Osteoblast (primary cell): ENCODE results near the gene GPR149. TPM values are rescaled to one million over a fixed set of nuclear protein-coding genes. Genes with fewer than 3 reads are reported as not detected.

Experiments used
- DNase-seq: peaks from one replicate; pipeline ENCODE4 v3.0.0; 2011; ENCODE audit warnings: low spot score, mixed read lengths; ENCODE audit not compliant: insufficient read length; ENCODE audit errors: missing footprints
- H2AFZ ChIP-seq: 2 replicates; pipeline ENCODE4 v1.6.0; 2011; ENCODE audit warnings: mild to moderate bottlenecking, low read length
- H3K27ac ChIP-seq: 2 replicates; pipeline ENCODE4 v1.5.1; 2011; ENCODE audit warnings: mild to moderate bottlenecking, low read depth, low read length, moderate library complexity
- H3K27me3 ChIP-seq: 2 replicates; pipeline ENCODE4 v1.6.0; 2012; ENCODE audit warnings: mild to moderate bottlenecking, control low read depth, inconsistent platforms, low read length, moderate library complexity; ENCODE audit not compliant: insufficient read depth
- H3K36me3 ChIP-seq: 2 replicates; pipeline ENCODE4 v1.5.1; 2011; ENCODE audit warnings: mild to moderate bottlenecking, low read length, control low read depth, moderate library complexity; ENCODE audit not compliant: insufficient read depth
- H3K4me1 ChIP-seq: 2 replicates; pipeline ENCODE4 v1.5.1; 2011; ENCODE audit warnings: mild to moderate bottlenecking, low read length, control low read depth, moderate library complexity; ENCODE audit not compliant: insufficient read depth
- H3K4me2 ChIP-seq: 2 replicates; pipeline ENCODE4 v1.6.0; 2011; ENCODE audit warnings: mild to moderate bottlenecking, low read length; ENCODE audit not compliant: insufficient read depth
- H3K4me3 ChIP-seq: fragments of 200-600 bp; sonication (generic); 3 replicates; pipeline ENCODE4 v1.5.1; 2012; ENCODE audit warnings: mild to moderate bottlenecking, low read length, inconsistent platforms; ENCODE audit not compliant: insufficient read depth
- H3K79me2 ChIP-seq: 2 replicates; pipeline ENCODE4 v1.6.0; 2012; ENCODE audit warnings: mild to moderate bottlenecking, low read length, control low read depth, inconsistent platforms; ENCODE audit not compliant: insufficient read depth
- H3K9me3 ChIP-seq: 2 replicates; pipeline ENCODE4 v1.5.1; 2011; ENCODE audit warnings: low read depth, low read length, control low read depth
- H4K20me1 ChIP-seq: 2 replicates; pipeline ENCODE4 v1.6.0; 2012; ENCODE audit warnings: mild to moderate bottlenecking, low read length, control low read depth; ENCODE audit not compliant: insufficient read depth
- CTCF ChIP-seq: IDR thresholded peaks from 2 replicates; pipeline ENCODE4 v1.5.1; 2011; ENCODE audit warnings: mild to moderate bottlenecking, low read depth, low read length, moderate library complexity; ENCODE audit errors: extremely low read depth
- total RNA-seq: library from RNA; depleted of rRNA; stranded (reverse); fragments of >200 nt; gene quantifications from 2 replicates; pipeline ENCODE4 v1.2.3, GENCODE V29; 2012

The GPR149 gene
- total RNA-seq, 1 donor: not detected

- DNase-seq: no peak
- H3K27ac ChIP-seq: no peak overlapping the region
- H2AFZ ChIP-seq: no peak overlapping the region
Measured at GRCh38 chr3:154345422-154346122, 84.4 kb downstream of the GPR149 start.

GRCh38 chr3:154338570-154338969, 91.4 kb downstream of the GPR149 start:
- H3K36me3 ChIP-seq: no peaks in the 10 kb centered on the region
- no peak overlapping the region for H3K4me2 ChIP-seq
- DNase-seq: no peak
- H3K4me3 ChIP-seq: no peak overlapping the region
- no peaks in the 10 kb centered on the region for H3K4me1 ChIP-seq
- H4K20me1 ChIP-seq: no peaks in the 10 kb centered on the region
- H3K27me3 ChIP-seq: no peaks in the 10 kb centered on the region
- no peak overlapping the region for H2AFZ ChIP-seq
- no peaks in the 10 kb centered on the region for H3K79me2 ChIP-seq
- no peak overlapping the region for H3K27ac ChIP-seq
- no peaks in the 10 kb centered on the region for H3K9me3 ChIP-seq
- no peak for TF ChIP-seq CTCF

More at GRCh38 chr3:154345422-154346122, 84.4 kb downstream of the GPR149 start:
- Histone ChIP-seq H3K9me3 (no peaks in the 10 kb centered on the region), H3K79me2 (no peaks in the 10 kb centered on the region), H3K4me2 (no peak overlapping the region), H3K4me1 (no peaks in the 10 kb centered on the region), H3K27me3 (no peaks in the 10 kb centered on the region), H4K20me1 (no peaks in the 10 kb centered on the region), H3K4me3 (no peak overlapping the region), H3K36me3 (no peaks in the 10 kb centered on the region)
- TF ChIP-seq CTCF: no peak

GRCh38 chr3:154338008-154338407, 92.0 kb downstream of the GPR149 start:
- Histone ChIP-seq H2AFZ (no peak overlapping the region), H3K27ac (no peak overlapping the region), H3K4me3 (no peak overlapping the region), H3K79me2 (no peaks in the 10 kb centered on the region), H3K4me2 (no peak overlapping the region), H3K4me1 (no peaks in the 10 kb centered on the region), H3K27me3 (no peaks in the 10 kb centered on the region), H3K9me3 (no peaks in the 10 kb centered on the region), H3K36me3 (no peaks in the 10 kb centered on the region), H4K20me1 (no peaks in the 10 kb centered on the region)
- no peak for TF ChIP-seq CTCF
- no peak for DNase-seq

- no peak overlapping the region for H3K4me2 ChIP-seq
- H3K27ac ChIP-seq: no peak overlapping the region
- TF ChIP-seq CTCF: peak; percentile 68
- no peaks in the 10 kb centered on the region for H3K4me1 ChIP-seq
- H3K9me3 ChIP-seq: no peaks in the 10 kb centered on the region
- H3K79me2 ChIP-seq: no peaks in the 10 kb centered on the region
- H4K20me1 ChIP-seq: no peaks in the 10 kb centered on the region
- no peaks in the 10 kb centered on the region for H3K36me3 ChIP-seq
- H3K4me3 ChIP-seq: no peak overlapping the region
- H3K27me3 ChIP-seq: no peaks in the 10 kb centered on the region
- no peak overlapping the region for H2AFZ ChIP-seq
- DNase-seq: no peak
Measured at GRCh38 chr3:154334973-154335420, 95.0 kb downstream of the GPR149 start.
